ENCODE data around the gene PRR14L.
"Not testable (repeated sequence)": the region's sequence is repeated elsewhere in the genome, so short reads cannot be mapped to it uniquely, and the experiment has no call there.

Gene PRR14L

GRCh38 chr22:31749636-31750364, at the start of gene PRR14L:
PRR14L (minus strand) TSS chr22:31750132; CDS start chr22:31738860, 11,272 bp downstream.
- no peaks in the 10 kb centered on the region for H3K27me3 ChIP-seq (replicated peaks; ENCODE audit: control insufficient read depth, insufficient read depth, low read length)
- H3K36me3 ChIP-seq (ENCODE audit: control insufficient read depth, insufficient read depth, low read length, severe bottlenecking) = peaks cover 7% of the 10 kb centered on the region
- H3K9ac ChIP-seq (ENCODE audit: low read length) = peak within 1 kb of the TSS; percentile 100
- peaks cover 53% of the 10 kb centered on the region for H3K4me1 ChIP-seq (ENCODE audit: control insufficient read depth, insufficient read depth, low read length)
- DNase-seq (ENCODE audit: low read depth) = peak; percentile 98
- no peaks in the 10 kb centered on the region for H3K9me3 ChIP-seq (ENCODE audit: control insufficient read depth, low read length)
- peak within 1 kb of the TSS; percentile 99 for H3K4me3 ChIP-seq (ENCODE audit: low read length)

- H3K4me1 ChIP-seq (ENCODE audit: control insufficient read depth, insufficient read depth, low read length); H3K9me3 ChIP-seq (ENCODE audit: control insufficient read depth, low read length); H3K4me3 ChIP-seq (ENCODE audit: low read length); H3K27me3 ChIP-seq (replicated peaks; ENCODE audit: control insufficient read depth, insufficient read depth, low read length); H3K9ac ChIP-seq (ENCODE audit: low read length); DNase-seq (ENCODE audit: low read depth): not testable (repeated sequence)
- peaks cover 54% of the 10 kb centered on the region for H3K36me3 ChIP-seq (ENCODE audit: control insufficient read depth, insufficient read depth, low read length, severe bottlenecking)
These were observed 49.4 kb upstream of the PRR14L start for GRCh38 chr22:31799358-31799757.

- Histone ChIP-seq H3K9ac (ENCODE audit: low read length) (no peak overlapping the region), H3K9me3 (ENCODE audit: control insufficient read depth, low read length) (no peaks in the 10 kb centered on the region), H3K27me3 (replicated peaks; ENCODE audit: control insufficient read depth, insufficient read depth, low read length) (no peaks in the 10 kb centered on the region), H3K36me3 (ENCODE audit: control insufficient read depth, insufficient read depth, low read length, severe bottlenecking) (peaks cover 35% of the 10 kb centered on the region), H3K4me1 (ENCODE audit: control insufficient read depth, insufficient read depth, low read length) (no peaks in the 10 kb centered on the region), H3K4me3 (ENCODE audit: low read length) (no peak overlapping the region)
- DNase-seq (ENCODE audit: low read depth) = no peak
These were observed 40.3 kb upstream of the PRR14L start for GRCh38 chr22:31790240-31790639.

GRCh38 chr22:31789803-31790202, 39.9 kb upstream of the PRR14L start:
- no peaks in the 10 kb centered on the region for H3K27me3 ChIP-seq (replicated peaks; ENCODE audit: control insufficient read depth, insufficient read depth, low read length)
- no peak overlapping the region for H3K4me3 ChIP-seq (ENCODE audit: low read length)
- H3K9ac ChIP-seq (ENCODE audit: low read length) = no peak overlapping the region
- no peak for DNase-seq (ENCODE audit: low read depth)
- no peaks in the 10 kb centered on the region for H3K9me3 ChIP-seq (ENCODE audit: control insufficient read depth, low read length)
- no peaks in the 10 kb centered on the region for H3K4me1 ChIP-seq (ENCODE audit: control insufficient read depth, insufficient read depth, low read length)
- peaks cover 40% of the 10 kb centered on the region for H3K36me3 ChIP-seq (ENCODE audit: control insufficient read depth, insufficient read depth, low read length, severe bottlenecking)

GRCh38 chr22:31776231-31776630, 26.3 kb upstream of the PRR14L start:
- Histone ChIP-seq H3K36me3 (ENCODE audit: control insufficient read depth, insufficient read depth, low read length, severe bottlenecking) (peaks cover 54% of the 10 kb centered on the region), H3K9ac (ENCODE audit: low read length) (no peak overlapping the region), H3K4me3 (ENCODE audit: low read length) (no peak overlapping the region), H3K27me3 (replicated peaks; ENCODE audit: control insufficient read depth, insufficient read depth, low read length) (no peaks in the 10 kb centered on the region), H3K9me3 (ENCODE audit: control insufficient read depth, low read length) (no peaks in the 10 kb centered on the region), H3K4me1 (ENCODE audit: control insufficient read depth, insufficient read depth, low read length) (no peaks in the 10 kb centered on the region)
- no peak for DNase-seq (ENCODE audit: low read depth)

GRCh38 chr22:31773416-31773815, 23.5 kb upstream of the PRR14L start:
- Histone ChIP-seq H3K36me3 (ENCODE audit: control insufficient read depth, insufficient read depth, low read length, severe bottlenecking) (peaks cover 50% of the 10 kb centered on the region), H3K9ac (ENCODE audit: low read length) (no peak overlapping the region), H3K27me3 (replicated peaks; ENCODE audit: control insufficient read depth, insufficient read depth, low read length) (no peaks in the 10 kb centered on the region), H3K4me1 (ENCODE audit: control insufficient read depth, insufficient read depth, low read length) (no peaks in the 10 kb centered on the region), H3K4me3 (ENCODE audit: low read length) (no peak overlapping the region), H3K9me3 (ENCODE audit: control insufficient read depth, low read length) (no peaks in the 10 kb centered on the region)
- no peak for DNase-seq (ENCODE audit: low read depth)

- no peaks in the 10 kb centered on the region for H3K9me3 ChIP-seq (ENCODE audit: control insufficient read depth, low read length)
- H3K4me1 ChIP-seq (ENCODE audit: control insufficient read depth, insufficient read depth, low read length) = no peaks in the 10 kb centered on the region
- no peak overlapping the region for H3K9ac ChIP-seq (ENCODE audit: low read length)
- H3K27me3 ChIP-seq (replicated peaks; ENCODE audit: control insufficient read depth, insufficient read depth, low read length) = no peaks in the 10 kb centered on the region
- DNase-seq (ENCODE audit: low read depth) = no peak
- H3K36me3 ChIP-seq (ENCODE audit: control insufficient read depth, insufficient read depth, low read length, severe bottlenecking) = peaks cover 65% of the 10 kb centered on the region
- no peak overlapping the region for H3K4me3 ChIP-seq (ENCODE audit: low read length)
These were observed 18.6 kb upstream of the PRR14L start for GRCh38 chr22:31768422-31769059.

- peaks cover 59% of the 10 kb centered on the region for H3K36me3 ChIP-seq (ENCODE audit: control insufficient read depth, insufficient read depth, low read length, severe bottlenecking)
- DNase-seq (ENCODE audit: low read depth) = no peak
- H3K9me3 ChIP-seq (ENCODE audit: control insufficient read depth, low read length) = no peaks in the 10 kb centered on the region
- no peak overlapping the region for H3K4me3 ChIP-seq (ENCODE audit: low read length)
- H3K27me3 ChIP-seq (replicated peaks; ENCODE audit: control insufficient read depth, insufficient read depth, low read length) = no peaks in the 10 kb centered on the region
- H3K9ac ChIP-seq (ENCODE audit: low read length) = no peak overlapping the region
- no peaks in the 10 kb centered on the region for H3K4me1 ChIP-seq (ENCODE audit: control insufficient read depth, insufficient read depth, low read length)
These were observed 14.9 kb upstream of the PRR14L start for GRCh38 chr22:31764785-31765184.

GRCh38 chr22:31758860-31759259, 8.9 kb upstream of the PRR14L start:
- not testable (repeated sequence) for H3K4me3 ChIP-seq (ENCODE audit: low read length); H3K9me3 ChIP-seq (ENCODE audit: control insufficient read depth, low read length); H3K27me3 ChIP-seq (replicated peaks; ENCODE audit: control insufficient read depth, insufficient read depth, low read length); H3K9ac ChIP-seq (ENCODE audit: low read length); DNase-seq (ENCODE audit: low read depth)
- peaks cover 12% of the 10 kb centered on the region for H3K4me1 ChIP-seq (ENCODE audit: control insufficient read depth, insufficient read depth, low read length)
- peaks cover 18% of the 10 kb centered on the region for H3K36me3 ChIP-seq (ENCODE audit: control insufficient read depth, insufficient read depth, low read length, severe bottlenecking)

- Histone ChIP-seq H3K9ac (ENCODE audit: low read length) (no peak overlapping the region), H3K27me3 (replicated peaks; ENCODE audit: control insufficient read depth, insufficient read depth, low read length) (no peaks in the 10 kb centered on the region)
These were observed 7.3 kb upstream of the PRR14L start for GRCh38 chr22:31757265-31757664.

GRCh38 chr22:31754813-31755212, 4.9 kb upstream of the PRR14L start:
- Histone ChIP-seq H3K4me3 (ENCODE audit: low read length) (peak overlapping the region; percentile 89), H3K4me1 (ENCODE audit: control insufficient read depth, insufficient read depth, low read length) (peaks cover 37% of the 10 kb centered on the region), H3K9me3 (ENCODE audit: control insufficient read depth, low read length) (no peaks in the 10 kb centered on the region), H3K36me3 (ENCODE audit: control insufficient read depth, insufficient read depth, low read length, severe bottlenecking) (peaks cover 4% of the 10 kb centered on the region), H3K27me3 (replicated peaks; ENCODE audit: control insufficient read depth, insufficient read depth, low read length) (no peaks in the 10 kb centered on the region), H3K9ac (ENCODE audit: low read length) (peak overlapping the region; percentile 89)
- peak; percentile 12 for DNase-seq (ENCODE audit: low read depth)

More at GRCh38 chr22:31757265-31757664, 7.3 kb upstream of the PRR14L start:
- peaks cover 18% of the 10 kb centered on the region for H3K36me3 ChIP-seq (ENCODE audit: control insufficient read depth, insufficient read depth, low read length, severe bottlenecking)
- peaks cover 25% of the 10 kb centered on the region for H3K4me1 ChIP-seq (ENCODE audit: control insufficient read depth, insufficient read depth, low read length)
- DNase-seq (ENCODE audit: low read depth) = no peak
- H3K9me3 ChIP-seq (ENCODE audit: control insufficient read depth, low read length) = no peaks in the 10 kb centered on the region
- H3K4me3 ChIP-seq (ENCODE audit: low read length) = no peak overlapping the region

Measured in adipocyte (in vitro differentiated cells).